HUES6 (cell line): Measurements from ENCODE around the gene L3MBTL4.

ENCODE experiments used
- H3K27ac ChIP-seq: 2 replicates; pipeline ENCODE4 v1.7.0; 2013; ENCODE audit warnings: low read depth, mild to moderate bottlenecking, low read length, inconsistent platforms
- H3K27me3 ChIP-seq: 2 replicates; pipeline ENCODE4 v1.6.1; 2013; ENCODE audit warnings: low read length; ENCODE audit not compliant: control insufficient read depth, insufficient read depth
- H3K36me3 ChIP-seq: 2 replicates; pipeline ENCODE4 v1.6.1; 2013; ENCODE audit warnings: low read length; ENCODE audit not compliant: control insufficient read depth, insufficient read depth
- H3K4me1 ChIP-seq: 2 replicates; pipeline ENCODE4 v1.6.1; 2013; ENCODE audit warnings: low read length; ENCODE audit not compliant: control insufficient read depth, insufficient read depth
- H3K4me3 ChIP-seq: 2 replicates; pipeline ENCODE4 v1.5.1; 2013; ENCODE audit warnings: low read depth, low read length
- H3K9ac ChIP-seq: one replicate; pipeline ENCODE4 v1.6.1; 2013; ENCODE audit warnings: mild to moderate bottlenecking, low read length
- H3K9me3 ChIP-seq: 2 replicates; pipeline ENCODE4 v1.6.1; 2013; ENCODE audit warnings: low read depth, low read length; ENCODE audit not compliant: control insufficient read depth, insufficient read depth

Gene L3MBTL4

DNA sequence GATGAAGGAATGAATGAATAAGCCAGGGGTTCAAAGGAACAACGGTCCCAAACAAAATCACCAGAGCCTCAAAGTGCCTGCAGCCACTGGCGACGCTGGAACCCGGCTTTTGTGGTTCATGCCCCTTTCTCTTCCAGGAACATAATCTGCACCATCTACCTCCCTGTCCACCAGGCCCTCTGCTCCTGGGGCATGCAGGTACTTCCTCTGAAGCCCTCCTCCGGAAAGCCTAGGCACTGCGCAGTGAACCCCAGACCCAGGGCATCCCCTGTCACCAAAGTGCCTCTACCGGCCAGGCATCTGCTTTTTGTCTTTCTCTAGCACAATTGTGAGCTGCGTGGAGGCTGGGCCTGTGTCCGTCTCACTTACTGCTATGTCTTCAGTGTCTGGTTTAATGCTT lies 420.8 kb downstream of the L3MBTL4 start:
- no peak overlapping the region for H3K27ac ChIP-seq
- H3K4me1 ChIP-seq: peaks cover 35% of the 10 kb centered on the region
- H3K27me3 ChIP-seq: no peaks in the 10 kb centered on the region
- H3K9me3 ChIP-seq: no peaks in the 10 kb centered on the region
- no peak overlapping the region for H3K4me3 ChIP-seq
- no peaks in the 10 kb centered on the region for H3K36me3 ChIP-seq
- H3K9ac ChIP-seq: no peak overlapping the region

DNA sequence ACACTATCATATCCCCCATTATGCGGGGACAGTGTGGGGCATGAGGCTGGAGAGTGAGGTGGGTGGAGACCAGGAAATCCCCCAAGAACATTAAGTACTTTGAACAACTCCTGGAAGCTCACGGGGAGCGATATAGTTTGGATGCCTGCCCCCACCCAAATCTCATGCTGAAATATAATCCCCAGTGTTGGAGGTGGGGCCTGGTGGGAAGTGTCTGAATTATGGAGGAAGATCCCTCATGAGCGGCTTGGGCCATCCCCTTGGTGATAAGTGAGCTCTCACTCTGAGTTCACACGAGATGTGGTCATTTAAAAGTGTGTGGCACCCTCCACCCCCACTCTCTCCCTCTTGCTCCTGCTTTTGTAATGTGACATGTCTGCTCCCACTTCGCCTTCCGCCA lies 422.3 kb downstream of the L3MBTL4 start:
- Histone ChIP-seq H3K4me1 (peaks cover 24% of the 10 kb centered on the region), H3K4me3 (no peak overlapping the region), H3K27me3 (no peaks in the 10 kb centered on the region), H3K9ac (no peak overlapping the region), H3K27ac (no peak overlapping the region), H3K9me3 (no peaks in the 10 kb centered on the region), H3K36me3 (no peaks in the 10 kb centered on the region)

DNA sequence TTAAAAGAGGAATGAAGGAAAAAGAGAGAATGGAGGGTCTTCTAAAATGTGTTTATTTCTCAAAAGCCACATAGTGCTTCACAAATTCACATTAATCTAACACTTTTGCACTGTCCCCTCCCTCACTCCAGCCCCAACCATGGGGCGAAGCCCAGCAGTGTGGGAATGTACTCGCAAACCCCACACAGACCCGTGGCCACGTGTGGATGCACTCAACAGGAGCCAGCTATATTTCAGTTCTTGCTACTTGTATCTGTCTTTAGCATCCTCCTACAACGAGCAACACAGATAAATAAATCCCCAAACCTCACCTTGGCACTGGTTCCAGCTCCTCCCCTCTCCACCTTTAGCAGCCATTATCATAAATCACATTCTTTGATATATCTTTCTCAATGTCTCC lies 427.5 kb downstream of the L3MBTL4 start:
- H3K4me3 ChIP-seq: no peak overlapping the region
- H3K36me3 ChIP-seq: no peaks in the 10 kb centered on the region
- no peaks in the 10 kb centered on the region for H3K27me3 ChIP-seq
- H3K4me1 ChIP-seq: no peaks in the 10 kb centered on the region; the same call in 1 of the 2 replicates
- H3K27ac ChIP-seq: no peak overlapping the region
- H3K9ac ChIP-seq: no peak overlapping the region
- H3K9me3 ChIP-seq: no peaks in the 10 kb centered on the region

DNA sequence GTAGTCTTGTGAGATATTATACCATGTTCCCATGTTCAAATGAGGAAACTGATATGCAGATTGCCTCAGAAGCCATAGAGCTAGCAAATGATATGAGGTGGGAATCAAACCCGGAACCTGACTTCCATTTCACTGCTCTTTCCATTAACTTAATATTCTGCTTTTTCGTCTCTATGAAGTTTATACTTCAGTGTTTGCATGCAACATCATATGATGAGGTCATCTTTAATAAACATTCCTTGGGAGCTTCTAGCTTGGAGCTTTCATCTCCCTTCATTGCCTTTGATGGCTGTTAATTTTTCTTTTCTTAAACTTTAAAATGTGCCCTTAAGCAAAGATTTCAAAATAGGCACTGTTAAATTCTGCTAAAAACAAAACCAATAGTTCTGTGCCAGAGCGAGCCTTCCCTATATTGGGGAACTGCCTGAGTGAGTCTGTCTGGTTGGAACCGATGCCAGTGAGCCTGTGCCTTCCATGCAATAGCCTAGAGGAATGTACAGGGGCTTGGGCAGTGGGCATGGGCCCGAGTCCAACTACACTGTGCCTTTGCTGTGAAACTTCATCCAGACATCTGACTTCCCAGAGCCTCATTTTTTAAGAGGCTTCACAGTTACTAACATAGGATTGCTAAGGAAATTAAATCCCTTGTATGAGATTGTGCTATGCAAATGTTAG lies 428.3 kb downstream of the L3MBTL4 start:
- Histone ChIP-seq H3K36me3 (no peaks in the 10 kb centered on the region), H3K9ac (no peak overlapping the region), H3K9me3 (no peaks in the 10 kb centered on the region), H3K4me1 (no peaks in the 10 kb centered on the region; the same call in 1 of the 2 replicates), H3K4me3 (no peak overlapping the region), H3K27ac (no peak overlapping the region), H3K27me3 (no peaks in the 10 kb centered on the region)

DNA sequence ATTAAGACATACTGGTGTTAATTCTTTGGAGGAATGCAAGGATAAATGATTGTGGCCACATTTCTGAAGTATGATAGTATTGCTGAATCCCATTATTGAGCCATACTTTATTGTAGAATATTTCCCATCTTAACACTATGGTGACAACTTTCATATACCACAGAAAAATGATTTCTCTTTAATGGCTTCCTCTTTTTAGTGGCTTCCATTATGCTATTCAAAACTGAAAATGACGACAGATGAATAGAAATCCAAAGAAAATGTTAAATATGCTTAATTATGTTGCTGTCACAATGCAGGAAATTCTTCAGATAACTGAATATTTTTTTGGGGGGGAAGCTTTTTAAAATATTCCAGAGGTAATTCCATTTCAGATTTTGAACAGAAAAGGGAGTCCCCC lies 430.5 kb downstream of the L3MBTL4 start:
- H3K36me3 ChIP-seq: no peaks in the 10 kb centered on the region
- peaks cover 10% of the 10 kb centered on the region for H3K4me1 ChIP-seq
- no peak overlapping the region for H3K27ac ChIP-seq
- H3K9me3 ChIP-seq: no peaks in the 10 kb centered on the region
- no peak overlapping the region for H3K4me3 ChIP-seq
- no peaks in the 10 kb centered on the region for H3K27me3 ChIP-seq
- H3K9ac ChIP-seq: no peak overlapping the region

DNA sequence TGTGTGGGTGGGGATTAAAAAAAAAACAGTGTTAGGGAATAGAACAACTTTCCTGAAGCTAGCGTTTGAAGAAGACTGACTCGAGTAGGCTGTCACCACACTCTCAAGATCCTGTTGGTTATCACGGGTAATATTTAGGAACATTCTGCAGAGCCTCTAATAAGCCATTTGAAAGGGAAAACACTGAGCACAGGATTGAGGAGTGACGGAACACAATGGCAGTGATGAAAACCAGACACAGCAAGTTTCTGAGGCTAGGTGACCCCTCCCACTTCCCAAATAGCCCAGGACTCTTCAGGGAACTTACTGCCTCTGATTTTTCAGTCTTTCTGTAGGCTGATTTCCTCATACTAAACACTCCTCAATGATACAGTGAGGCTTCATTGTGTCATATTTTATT lies 431.2 kb downstream of the L3MBTL4 start:
- Histone ChIP-seq H3K27ac (no peak overlapping the region), H3K9me3 (no peaks in the 10 kb centered on the region), H3K4me1 (peaks cover 14% of the 10 kb centered on the region), H3K4me3 (no peak overlapping the region), H3K36me3 (no peaks in the 10 kb centered on the region), H3K27me3 (no peaks in the 10 kb centered on the region), H3K9ac (no peak overlapping the region)

DNA sequence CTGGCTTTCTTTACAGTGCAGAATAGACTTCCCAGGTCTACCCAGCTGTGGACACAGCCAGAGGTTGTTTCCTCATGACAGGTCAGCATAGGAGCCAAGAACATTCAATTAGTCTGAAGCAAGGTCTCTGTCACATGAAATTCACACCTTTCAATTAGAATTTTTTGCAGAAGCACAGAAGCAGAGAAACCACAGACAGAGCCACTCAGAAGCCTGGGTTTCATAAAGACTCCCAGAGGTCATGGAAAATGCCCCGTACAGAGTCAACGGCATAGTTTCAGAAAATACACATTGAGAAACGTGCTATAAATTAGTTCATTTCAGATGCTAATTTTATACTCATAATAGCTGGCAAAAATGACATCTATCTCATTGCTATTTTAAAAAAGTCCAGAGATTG lies 432.4 kb downstream of the L3MBTL4 start:
- H3K4me3 ChIP-seq: no peak overlapping the region
- no peaks in the 10 kb centered on the region for H3K27me3 ChIP-seq
- H3K36me3 ChIP-seq: no peaks in the 10 kb centered on the region
- H3K9me3 ChIP-seq: no peaks in the 10 kb centered on the region
- H3K27ac ChIP-seq: no peak overlapping the region
- peaks cover 15% of the 10 kb centered on the region for H3K4me1 ChIP-seq
- H3K9ac ChIP-seq: no peak overlapping the region

DNA sequence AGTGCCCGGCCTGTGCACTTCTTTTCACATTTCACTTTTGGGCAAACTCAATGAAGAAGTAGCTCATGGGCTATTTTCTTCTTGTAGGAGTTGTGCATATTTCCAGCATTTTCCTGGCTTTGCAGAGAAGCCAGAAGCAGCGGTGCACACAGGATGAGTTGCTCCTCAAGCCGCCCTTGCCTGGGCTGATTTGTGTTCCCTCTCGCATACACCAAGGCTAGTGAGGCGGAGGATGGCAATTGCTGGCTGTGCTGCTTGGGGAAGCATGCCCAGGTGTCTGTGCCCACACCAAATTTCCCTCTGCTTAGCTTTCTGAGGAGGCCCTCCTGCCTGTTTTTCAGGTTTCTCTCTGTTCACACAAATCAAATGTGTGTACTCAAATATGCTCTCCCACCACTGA lies 434.0 kb downstream of the L3MBTL4 start:
- no peak overlapping the region for H3K4me3 ChIP-seq
- H3K27me3 ChIP-seq: no peaks in the 10 kb centered on the region
- no peak overlapping the region for H3K9ac ChIP-seq
- no peaks in the 10 kb centered on the region for H3K9me3 ChIP-seq
- no peak overlapping the region for H3K27ac ChIP-seq
- H3K36me3 ChIP-seq: no peaks in the 10 kb centered on the region
- peaks cover 15% of the 10 kb centered on the region for H3K4me1 ChIP-seq

DNA sequence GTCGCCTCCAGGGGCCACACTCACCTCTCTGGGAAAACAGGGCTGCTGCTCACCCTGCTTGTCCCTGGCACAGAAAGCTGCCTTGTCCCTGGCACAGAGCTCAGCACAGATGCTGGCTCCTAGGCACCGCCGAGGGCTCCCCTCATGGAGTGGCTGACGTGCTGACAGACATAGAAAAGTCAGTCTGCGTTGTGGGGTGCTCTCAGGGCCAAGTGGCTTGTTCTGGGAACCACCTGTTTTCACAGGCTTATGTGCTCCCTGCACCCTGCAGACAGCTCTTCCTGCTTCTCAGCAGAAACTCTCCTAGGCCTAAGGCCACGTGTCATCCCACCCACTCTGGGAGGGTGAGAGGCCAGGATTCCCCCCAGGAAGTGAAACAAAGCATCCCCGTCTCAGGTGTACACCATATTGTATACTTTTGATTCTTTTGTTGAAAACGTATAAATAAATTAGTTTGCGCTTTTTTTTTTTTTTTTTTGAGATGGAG lies 434.7 kb downstream of the L3MBTL4 start:
- Histone ChIP-seq H3K27ac (no peak overlapping the region), H3K4me3 (no peak overlapping the region), H3K9me3 (no peaks in the 10 kb centered on the region), H3K27me3 (no peaks in the 10 kb centered on the region), H3K9ac (no peak overlapping the region), H3K36me3 (no peaks in the 10 kb centered on the region), H3K4me1 (peaks cover 15% of the 10 kb centered on the region)

DNA sequence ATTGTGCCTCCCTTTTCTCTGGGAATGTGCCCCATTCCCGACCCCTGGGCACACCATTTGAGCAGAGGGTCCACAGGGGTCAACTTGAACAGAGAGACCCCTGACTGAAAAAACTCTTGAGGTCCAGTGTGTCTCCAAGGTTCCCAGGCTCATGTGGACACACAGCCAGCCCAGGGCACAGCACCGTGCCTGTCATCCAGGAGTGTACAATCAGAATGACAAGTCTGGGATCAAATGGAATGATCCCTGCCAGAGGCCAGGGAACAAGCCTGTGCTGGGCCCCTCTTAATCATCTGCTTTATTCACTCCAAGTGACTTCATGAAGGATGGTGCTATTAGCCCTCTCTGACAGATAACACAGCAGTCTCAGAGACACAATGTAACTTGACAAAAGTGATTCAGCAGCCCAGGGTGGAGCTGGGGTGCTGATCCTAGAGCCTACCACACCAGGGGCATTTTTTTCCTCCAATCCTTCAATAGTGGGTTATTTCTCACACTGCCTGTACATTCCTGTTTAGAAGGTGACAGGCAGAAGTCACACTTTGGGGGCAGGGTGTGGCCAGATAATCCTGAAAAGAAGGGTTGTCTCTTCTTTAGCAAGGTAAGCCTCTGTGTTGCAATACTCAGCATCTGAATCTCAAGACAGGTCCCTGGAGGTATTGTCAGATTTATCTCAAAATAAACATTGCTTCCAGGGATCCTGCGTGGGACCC lies 435.4 kb downstream of the L3MBTL4 start:
- no peaks in the 10 kb centered on the region for H3K27me3 ChIP-seq
- no peaks in the 10 kb centered on the region for H3K9me3 ChIP-seq
- H3K9ac ChIP-seq: no peak overlapping the region
- H3K4me3 ChIP-seq: no peak overlapping the region
- H3K4me1 ChIP-seq: peaks cover 15% of the 10 kb centered on the region
- H3K27ac ChIP-seq: no peak overlapping the region
- H3K36me3 ChIP-seq: no peaks in the 10 kb centered on the region

DNA sequence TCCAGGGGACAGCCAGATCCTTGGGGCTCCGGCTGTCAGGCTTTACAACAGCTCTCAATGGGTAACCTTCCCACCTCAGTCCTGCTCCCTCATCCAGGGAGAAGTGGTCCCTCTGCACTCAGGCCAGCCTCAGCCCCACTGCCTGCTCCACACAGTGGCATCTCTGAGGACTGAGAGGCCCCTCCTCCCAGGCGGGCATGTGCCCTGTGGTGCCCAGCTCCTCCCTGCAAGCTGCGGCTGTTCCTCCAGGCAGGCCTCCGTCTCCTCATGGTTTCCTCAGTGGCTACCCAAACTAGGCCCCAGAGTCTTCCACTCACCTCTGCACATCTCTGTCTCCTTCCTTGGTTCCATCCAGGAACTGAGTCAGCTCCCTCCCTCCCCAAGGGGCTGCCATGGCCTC lies 437.7 kb downstream of the L3MBTL4 start:
- Histone ChIP-seq H3K4me3 (no peak overlapping the region), H3K27ac (no peak overlapping the region), H3K9ac (no peak overlapping the region), H3K27me3 (no peaks in the 10 kb centered on the region), H3K36me3 (no peaks in the 10 kb centered on the region), H3K4me1 (peaks cover 17% of the 10 kb centered on the region), H3K9me3 (no peaks in the 10 kb centered on the region)
